EH (cell line): Measurements from ENCODE around the gene FBN1.

ENCODE experiments used
- DNase-seq: peaks from one replicate; pipeline ENCODE4 v3.0.0-alpha.2; 2015; ENCODE audit warnings: low read depth

FBN1 gene

DNA sequence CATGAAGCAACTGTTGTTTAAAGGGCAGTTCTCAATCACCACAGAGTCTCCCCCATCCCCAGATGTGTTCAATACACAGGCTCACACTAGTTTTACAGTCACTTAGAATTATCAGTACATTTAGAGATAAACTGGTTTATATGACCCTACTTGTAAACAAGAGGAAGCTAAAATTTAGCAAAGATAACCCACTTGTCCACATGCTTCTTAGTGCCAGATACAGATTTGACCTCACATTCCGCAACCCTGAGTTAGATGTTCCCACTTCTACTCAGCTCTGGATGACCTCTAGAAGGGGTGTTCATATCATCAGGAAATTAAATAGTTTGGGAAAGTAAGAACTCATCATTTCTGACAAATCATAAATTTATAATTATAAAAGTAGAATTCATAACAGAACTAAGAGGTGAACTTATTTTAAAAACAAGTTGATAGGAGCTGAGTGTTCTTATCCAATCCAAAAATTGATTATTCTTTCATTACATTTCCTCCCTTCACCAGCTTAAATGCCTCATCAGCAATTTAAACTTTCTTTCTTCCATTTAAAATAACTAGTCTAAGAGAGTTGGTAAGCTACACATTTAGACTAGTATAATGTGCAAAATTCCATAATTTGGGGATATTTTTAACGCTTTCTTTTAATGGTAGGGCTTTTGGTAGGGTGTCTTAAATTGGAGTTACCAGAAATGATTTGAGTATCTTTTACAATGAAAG, 131.2 kb downstream of the FBN1 start:
- DNase-seq = no peak

DNA sequence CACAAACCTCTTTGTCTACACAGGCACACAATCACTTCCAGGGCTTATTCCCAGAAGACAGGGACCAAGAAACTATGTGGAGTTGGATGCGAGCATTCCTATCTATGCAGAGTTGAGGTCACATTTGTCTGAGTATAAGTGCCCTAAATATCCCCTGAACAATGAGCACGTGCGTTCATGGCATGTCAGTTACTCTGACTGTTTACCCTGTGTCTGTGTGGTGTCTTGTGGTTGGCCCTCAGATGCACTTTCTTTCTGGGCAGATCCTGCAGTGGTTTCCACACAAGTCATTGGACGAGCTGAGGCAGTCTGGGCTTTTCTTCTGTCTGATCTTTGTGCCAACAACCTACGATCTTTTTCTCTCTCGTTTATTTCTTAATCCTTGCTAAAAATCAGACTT, 134.5 kb downstream of the FBN1 start:
- DNase-seq = no peak

DNA sequence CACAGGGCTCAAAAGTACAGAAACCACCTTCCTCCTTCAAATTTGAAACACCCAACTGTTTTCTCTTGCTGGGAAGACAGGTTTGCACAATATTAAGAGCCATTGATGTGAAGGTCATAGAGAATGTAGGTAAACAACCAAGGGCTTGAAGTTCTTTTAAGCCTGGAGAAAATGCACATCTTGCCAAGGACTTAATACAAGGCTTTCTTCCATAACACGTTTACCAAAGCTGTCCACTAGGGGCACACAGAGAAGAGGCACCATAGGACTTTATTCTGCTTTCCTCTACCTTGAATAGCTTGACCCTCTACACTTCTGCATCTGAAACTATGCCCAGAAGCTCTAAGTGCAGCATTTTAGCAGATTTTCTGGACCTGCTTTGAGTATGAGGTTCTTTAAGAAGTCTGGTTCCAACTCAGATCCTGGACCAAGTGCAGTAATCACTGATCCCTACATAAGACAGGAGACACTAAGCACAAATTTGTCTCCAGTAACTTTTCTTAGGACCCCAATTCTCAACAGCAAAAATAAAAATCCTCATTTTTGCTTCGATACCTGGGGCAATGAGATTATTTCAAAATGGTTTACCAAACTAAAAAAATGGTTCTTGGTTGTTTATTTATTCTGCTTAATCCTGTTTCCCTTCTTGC, 138.0 kb downstream of the FBN1 start:
- DNase-seq = peak; percentile 67

DNA sequence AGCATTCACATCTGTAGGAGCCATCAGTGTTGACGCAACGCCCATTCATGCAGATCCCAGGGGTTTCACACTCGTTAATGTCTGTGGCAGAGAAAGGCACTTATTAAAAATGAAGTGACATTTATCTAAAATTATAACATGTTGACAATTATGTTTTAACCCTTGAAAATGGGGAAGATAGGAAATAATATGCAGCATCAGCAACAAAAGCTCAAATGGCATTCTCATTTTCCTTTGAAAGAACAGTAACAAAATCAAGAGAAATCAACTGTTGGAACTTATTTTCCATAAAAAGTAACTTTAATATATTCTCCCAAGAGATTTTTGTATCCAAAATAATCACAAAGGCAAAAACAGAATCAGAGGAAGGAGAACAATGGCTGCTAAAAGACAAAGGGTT, 140.4 kb downstream of the FBN1 start:
- no peak for DNase-seq

DNA sequence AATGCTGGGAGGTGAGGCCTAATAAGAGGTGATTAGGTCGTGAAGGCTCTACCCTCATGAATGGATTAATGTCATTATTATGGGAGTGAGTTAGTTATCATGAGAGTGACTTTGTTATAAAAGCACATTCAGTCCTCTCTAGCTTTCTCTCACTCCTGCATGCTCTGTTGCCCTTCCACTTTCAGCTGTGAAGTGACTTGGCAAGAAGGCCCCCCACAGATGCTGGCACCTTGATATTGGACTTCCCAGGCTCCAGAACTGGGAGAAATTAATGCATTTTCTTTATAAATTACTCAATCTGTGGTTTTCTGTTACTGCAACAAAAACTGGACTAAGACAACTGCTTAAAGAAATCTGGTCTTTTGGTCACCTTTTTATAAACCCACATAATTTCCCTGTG, 144.3 kb downstream of the FBN1 start:
- DNase-seq = no peak

DNA sequence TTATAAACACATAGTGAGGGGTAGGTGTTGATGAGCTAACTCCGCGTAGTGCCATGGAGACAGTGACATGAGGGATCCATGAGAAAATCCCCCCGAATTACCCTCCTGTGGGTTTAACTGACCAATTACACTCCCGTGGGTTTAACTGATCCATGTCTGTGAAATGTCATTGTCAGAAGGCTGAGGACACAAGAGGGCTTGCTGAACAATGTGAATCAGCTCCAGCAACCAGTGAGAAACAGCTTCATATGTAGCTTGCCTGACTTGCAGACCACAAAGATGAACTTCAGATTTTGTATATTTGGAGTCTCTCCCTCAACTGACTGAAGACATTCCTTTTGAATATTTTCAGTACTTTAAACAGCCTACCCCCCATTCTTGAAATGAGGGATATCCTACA, 144.9 kb downstream of the FBN1 start:
- DNase-seq = peak; percentile 70

DNA sequence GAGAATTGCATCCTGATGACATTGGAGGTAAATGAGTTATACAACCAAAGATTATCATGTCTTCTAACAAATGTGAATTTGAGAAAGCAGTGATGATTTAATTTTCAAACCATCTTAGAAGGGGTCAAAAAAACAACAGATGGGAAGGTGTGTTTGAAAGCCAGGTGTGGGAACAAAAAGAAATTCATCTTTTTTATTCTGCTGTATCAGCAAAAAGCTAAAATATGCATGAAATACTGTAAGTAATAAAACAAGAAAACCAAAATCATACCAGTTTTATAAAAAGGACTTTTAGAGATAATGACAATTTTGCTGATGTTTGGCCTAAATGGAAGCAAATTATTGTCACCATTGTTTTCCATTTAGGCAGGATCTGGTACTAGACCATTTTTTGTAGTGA, 145.5 kb downstream of the FBN1 start:
- DNase-seq = no peak

DNA sequence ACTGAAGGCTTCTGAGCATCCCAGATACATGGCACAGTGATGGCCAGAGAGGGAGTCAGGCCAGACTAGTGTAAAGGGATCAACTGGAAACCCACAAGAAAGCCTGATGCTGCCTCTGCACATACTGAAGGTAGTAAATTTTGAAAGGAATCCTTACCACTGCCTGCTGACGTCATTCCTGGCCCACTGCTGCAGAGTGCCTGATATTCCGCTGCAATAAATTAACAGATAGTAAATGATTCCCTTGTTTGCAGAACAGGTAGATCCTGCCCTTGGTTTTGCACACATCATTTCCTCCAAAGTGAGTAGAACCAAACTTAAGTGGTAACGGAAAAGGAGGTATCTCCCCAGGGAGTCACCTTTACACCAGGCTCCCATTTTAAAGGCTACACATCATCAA, 146.7 kb downstream of the FBN1 start:
- DNase-seq = no peak

DNA sequence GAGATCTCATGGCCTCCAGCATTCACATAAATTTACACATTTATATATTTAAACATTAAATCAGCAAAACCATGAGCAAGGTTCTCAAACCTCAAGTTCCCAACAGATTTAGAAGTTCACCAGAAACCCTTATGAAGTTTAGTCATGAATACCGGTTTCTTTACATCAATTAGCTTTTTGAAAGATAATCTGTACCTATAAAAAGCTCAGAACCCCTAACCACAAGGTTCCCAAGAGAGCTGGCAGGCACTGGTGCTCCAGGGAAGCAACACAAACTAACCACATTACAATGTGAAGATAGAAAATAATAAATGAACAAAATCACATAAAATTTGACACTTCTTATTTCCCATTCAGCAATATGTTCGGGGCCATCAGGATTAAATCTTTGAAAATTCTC, 150.9 kb downstream of the FBN1 start:
- DNase-seq = peak; percentile 60

DNA sequence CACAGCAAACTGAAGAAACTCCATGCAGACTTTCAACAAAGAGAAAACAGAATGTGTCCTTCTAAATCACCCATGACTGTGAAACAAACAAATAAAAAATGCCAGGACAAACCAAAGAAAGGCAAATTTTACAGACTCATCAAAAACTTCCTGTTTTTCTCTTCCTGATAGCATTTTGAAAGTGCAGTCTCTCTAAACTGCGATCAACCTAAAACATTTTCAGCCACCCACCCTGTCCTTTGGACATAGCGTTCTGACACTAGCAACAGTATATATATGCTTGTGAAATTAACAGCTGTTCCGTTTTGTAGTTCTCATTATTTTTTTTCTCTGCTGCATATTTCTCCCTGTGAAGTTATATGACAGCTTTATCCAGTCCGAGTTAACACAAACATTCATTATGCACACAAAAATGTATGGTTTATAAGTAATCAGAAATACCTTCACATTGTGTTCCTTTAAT, 151.7 kb downstream of the FBN1 start:
- DNase-seq = no peak

DNA sequence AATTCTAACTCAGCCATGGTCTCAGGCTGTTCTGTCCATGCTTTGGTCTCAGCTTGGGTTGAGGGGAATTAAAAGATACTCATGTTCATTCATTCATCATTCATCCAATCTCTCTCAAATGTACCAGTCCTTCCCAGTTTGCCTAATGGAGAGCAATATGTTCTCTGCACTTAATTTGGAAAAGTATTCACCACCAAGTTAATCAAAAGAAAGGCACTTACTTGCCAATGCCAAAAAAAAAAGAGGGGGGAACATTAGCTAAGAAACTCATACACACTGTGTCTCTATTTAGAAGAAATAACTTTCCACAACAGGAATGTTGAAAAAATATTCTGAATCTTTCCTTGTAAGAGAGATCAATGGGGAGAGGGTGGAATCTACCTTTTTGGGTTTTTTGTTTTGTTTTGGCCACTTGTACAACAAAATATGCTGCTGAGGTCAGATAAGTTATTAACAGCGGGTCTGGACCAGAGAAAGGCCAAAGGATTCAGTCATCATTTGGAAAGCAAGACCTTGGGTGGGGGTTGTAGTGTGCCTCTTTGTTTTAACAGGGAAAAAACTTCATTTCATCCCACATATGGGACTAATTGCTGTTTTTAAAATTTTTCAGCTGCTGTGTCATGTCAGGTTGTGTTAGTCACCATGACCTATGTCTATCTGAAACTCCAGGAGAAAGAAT, 152.3 kb downstream of the FBN1 start:
- DNase-seq = peak; percentile 97

DNA sequence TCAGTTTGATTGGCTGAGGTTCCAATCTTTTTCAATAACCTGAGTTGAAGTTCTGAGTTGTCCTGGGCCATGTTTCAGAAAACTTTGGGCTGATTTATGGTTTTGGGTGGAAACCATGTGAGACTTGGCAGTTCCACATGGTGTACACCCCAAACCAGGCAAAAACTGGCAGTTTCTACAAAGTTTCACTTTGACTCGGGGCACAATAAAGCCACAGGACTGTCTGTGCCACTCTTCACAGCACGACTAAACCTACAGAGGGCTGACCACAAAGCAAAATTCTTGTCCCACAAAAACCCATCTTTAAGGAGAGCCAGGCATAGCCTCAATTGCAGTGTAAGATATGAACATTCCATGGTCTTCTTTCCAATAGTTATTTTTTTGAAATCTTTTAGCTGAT, 159.3 kb downstream of the FBN1 start:
- no peak for DNase-seq

DNA sequence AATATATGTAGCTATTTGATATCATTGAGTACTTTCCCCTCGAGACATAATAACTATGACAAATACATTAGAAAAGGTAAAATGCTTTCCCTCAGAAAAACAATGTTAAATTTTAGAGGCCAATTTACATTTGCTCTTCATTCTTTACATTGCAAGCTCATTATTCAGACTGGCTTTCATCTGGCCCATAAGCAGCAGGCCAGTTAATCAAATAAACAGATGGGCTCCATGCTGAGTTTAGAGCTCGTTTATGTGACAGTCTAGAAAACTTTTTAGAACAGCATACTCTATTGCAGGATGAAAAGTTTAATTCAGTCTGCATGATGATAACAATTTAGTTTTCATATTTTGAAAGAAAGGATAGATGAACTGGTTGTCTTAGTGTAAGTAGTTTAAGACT, 163.7 kb downstream of the FBN1 start:
- DNase-seq = peak; percentile 81

DNA sequence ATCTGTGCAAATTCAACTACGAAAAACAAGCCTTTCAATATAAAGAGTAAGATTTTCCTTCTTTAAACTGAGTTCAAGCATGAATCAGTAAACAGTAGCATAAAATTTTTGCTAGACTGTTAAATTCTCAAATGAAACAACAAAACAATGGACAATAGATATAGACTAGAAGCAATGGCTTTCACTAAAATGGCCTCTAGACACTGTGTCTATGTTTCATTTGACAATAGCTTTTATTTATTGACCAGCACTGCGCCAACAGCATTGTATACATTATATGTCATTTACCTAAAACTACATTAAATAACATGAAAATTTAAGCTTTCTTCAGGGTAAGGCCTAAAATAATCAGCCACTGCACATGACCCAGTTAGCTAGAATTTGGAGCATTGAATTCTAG, 165.8 kb downstream of the FBN1 start:
- DNase-seq = no peak

DNA sequence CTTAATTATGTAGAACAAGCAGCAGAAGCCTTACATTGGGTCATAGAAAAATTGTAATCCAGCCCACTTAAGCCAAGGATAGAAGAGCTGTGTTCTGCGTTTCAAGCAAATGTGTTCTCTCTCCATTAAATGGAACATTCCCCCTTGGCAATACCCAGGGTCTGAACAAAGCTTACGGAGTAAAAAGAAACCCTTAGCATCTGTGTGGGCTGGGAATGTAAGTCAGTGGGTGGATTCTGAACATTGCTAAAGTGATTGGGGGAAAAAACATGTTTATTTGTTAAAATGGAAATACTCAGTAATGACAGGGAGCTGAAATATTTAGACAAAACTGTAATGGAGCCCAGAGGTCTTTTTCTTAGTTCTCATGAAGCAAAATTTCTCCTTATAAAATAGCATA, 166.9 kb downstream of the FBN1 start:
- DNase-seq = no peak

DNA sequence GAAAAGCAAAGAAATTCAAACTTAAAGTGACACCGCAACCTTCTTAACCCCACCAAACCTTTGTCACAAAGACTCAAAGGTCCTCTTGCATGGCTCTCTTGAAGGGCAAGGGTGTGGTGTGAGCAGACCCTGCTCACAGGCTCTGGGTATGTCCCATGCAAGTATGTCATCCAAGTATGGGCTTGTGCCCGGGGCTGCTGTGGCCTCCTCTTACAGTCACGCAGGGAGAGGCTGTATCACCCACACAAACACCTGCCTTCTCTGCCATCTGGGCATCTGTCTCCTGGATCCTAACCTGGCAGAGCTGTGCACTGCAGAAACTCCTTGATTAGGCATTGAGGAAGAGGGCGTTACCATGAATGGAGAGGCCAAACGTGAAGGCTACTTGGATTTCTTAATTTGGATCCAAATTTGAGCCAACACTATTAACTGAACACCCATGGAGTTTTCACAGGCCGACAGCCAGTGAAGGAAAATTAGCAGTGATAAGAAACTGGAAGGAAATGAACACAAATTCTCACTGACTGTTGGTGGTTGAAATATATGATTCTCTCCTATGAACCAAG, 167.6 kb downstream of the FBN1 start:
- DNase-seq = no peak

DNA sequence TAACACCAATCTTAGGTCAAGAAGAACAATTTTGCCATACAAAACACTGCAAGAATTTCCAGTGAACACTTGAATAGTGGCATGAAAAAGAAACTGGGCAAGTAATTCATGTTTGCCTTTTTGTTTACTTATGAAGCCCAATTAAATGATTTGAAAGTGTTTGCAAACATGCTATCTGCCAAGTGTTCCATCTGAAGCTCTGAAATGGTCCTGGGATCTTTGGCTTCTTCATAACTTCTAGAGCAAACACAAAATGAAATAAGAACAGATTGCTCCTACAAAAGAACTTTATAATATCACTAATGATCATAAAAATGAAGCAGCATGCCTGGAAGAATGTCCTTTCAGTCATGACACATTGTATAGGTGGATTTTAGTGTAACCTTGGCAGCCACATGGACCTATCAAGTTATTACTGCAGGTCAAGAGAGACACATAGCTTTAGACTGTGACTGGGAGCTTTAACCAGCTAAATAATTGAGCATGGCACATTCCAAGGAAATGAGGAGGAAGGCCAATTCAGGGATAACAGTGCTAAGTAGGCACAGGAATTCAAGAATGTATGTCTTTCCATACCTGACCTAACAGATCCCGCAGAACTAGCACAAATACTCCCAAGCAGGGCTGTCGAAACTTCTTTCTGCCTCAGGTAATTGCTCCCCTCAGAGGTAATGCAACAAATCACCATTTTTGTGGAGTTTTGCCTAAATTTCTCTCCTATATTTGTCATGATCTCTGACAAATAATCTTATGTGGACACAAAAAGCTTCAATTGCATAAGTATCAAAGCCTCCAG, 169.7 kb downstream of the FBN1 start:
- peak; percentile 61 for DNase-seq

DNA sequence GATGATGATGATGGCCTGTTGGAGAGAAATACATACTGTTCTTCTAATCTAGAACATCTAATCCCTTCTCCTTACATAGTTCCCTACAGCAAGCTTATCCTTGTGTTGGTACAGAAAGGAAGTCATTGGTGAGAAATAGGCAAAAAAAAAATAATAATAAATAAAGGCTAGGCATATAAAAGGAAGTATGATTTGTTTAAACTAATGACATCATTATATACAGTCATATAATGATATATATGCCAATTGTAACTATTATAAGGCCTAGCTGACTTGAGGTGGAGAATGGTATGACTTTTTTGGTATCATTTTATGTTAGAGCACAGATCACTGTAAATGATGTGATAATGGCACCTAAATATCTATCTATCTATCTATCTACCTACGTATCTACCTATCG, 171.8 kb downstream of the FBN1 start:
- no peak for DNase-seq

DNA sequence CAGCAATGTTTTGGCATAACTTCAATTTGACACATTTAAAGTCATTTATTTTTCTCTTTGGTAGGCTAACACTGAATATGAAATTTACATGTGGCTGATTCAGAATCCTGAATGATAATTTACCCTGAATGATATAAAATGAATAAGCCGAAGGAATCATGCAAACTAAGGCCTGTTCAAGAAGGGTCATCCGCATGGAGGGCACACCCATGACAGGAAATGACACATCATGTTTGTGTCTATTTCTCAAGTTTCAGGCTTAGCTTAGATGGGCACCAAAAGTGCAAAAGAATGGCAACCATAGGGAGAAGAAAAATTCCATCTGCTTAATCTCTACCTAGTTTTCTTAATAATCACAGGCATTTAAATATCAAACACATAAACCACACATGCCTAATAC, 172.8 kb downstream of the FBN1 start:
- DNase-seq = peak; percentile 68

DNA sequence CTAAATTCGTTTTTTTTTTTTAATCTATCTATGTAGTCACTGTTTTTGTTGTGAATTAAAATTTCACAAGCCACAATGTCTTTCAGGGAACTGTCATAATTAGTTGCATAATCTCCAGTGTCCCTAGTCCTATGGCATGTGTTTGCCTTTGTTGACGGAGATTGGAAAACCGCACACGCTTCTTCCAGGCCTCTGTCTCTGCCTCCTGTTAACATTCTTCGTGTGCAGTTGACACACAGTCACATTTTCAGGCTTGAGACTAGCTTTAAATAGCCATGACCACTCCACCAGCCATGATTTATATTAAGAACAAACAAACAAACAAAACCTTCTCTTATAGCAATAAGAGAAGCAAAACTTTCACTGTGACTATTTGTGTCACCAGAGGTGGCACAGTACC, 174.4 kb downstream of the FBN1 start:
- no peak for DNase-seq

DNA sequence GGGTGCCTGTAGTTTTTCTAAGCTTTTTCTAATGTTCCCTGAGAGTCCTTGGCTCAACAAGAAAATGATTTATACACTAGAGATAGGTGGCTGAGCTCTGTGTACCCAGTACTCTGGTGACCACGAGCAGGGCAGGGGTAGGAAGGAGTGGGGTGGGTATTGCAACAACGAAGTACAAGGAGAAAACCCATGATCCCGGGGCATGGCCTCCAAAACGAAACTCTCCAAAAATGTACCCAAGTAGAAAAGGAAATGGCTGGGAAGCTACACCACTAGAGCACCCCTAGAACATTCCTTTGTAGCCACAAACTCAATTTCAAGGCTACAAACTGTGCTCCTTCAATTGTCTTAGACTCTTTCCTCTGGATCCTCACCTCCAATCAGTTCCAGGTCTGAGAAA, 175.4 kb downstream of the FBN1 start:
- DNase-seq = no peak

DNA sequence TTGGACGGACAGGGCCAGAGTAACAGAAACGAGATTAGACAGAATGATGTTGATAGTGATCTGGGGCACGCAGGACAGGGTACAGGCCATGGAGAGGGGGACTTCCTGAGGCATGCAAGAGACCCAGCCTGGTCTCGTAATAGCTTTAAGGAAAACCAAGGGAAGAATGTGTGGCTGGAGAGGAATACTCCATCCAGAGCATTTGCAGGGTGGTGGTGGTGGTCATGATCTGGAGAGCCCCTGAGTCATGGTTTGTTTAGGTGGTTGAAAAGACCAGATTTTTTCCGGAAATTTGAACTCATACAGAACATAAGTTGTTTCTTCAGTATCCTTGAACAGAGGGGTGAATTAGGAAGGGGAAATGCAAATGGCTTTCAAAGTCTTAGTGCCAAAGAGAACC, 175.8 kb downstream of the FBN1 start:
- DNase-seq = no peak
